HG03442 (cell line): ENCODE data around the gene OR4K5.
"Not testable (repeated sequence)": the region's sequence is repeated elsewhere in the genome, so short reads cannot be mapped to it uniquely, and the experiment has no call there.

Source experiments
- ATAC-seq: cut with Tn5 transposase; IDR thresholded peaks from one replicate; pipeline ENCODE4 v1.9.1; 2021; ENCODE audit warnings: mild to moderate bottlenecking, moderate library complexity; ENCODE audit not compliant: unreplicated experiment

The OR4K5 gene, protein sequence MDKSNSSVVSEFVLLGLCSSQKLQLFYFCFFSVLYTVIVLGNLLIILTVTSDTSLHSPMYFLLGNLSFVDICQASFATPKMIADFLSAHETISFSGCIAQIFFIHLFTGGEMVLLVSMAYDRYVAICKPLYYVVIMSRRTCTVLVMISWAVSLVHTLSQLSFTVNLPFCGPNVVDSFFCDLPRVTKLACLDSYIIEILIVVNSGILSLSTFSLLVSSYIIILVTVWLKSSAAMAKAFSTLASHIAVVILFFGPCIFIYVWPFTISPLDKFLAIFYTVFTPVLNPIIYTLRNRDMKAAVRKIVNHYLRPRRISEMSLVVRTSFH

DNA sequence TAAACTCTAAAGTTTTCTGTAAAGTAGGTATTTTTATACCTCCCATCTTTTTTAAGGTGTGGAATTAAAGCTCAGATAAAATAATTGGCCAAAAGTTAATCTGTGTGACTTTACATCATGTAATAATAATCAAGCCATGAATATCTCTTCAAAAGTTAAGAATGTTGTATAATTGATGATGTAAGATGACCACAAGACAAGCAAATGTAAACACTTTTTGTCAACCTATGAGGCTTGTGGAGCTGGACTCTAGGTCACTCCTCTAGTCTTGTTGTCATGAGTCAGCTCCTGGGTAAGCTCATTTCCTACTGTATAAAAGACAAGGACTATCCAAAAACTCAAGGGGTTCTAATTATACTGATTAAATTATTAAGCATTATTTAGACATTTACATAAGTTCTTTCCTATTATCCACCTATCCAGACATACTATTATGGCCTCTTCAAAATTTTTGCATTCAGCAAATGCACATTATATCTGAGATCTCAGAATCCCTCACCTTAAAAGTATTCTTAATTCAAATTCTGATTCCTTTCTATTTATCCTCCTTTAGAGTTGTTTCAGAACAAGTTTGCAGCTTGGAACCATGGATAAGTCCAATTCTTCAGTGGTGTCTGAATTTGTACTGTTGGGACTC lies at the start of gene OR4K5:
Gene OR4K5 (plus strand): TSS at position 587 of the 637 bp plus-strand sequence. CDS start 0 bp downstream, at position 587.
- ATAC-seq: no peak

- no peak for ATAC-seq
Observed at GRCh38 chr14:19873178-19873577, 47.2 kb upstream of the OR4K5 start.

DNA sequence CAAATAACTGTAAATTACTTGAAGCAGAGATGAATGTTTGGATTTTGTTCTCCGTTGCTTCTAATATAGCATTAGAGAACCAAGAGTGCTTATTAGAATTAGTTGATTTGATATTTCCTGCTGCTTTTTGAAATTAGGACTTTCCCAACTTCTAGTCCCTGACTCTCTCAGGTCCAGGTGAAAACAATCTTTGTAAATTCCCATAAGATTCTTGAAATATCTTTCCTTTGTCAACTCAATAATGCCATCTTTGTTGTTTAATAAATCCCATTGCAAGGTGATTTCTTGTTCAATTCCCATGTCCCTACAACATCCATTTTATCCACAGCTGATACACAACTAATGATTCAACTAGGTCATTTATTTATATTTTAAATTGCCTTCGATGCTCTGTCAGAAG lies 45.6 kb upstream of the OR4K5 start, which contains the start of gene OR4K2:
Gene OR4K2 (plus strand): TSS at position 301 of the 400 bp plus-strand sequence. CDS start 1,126 bp downstream, outside the sequence.
- ATAC-seq: no peak

DNA sequence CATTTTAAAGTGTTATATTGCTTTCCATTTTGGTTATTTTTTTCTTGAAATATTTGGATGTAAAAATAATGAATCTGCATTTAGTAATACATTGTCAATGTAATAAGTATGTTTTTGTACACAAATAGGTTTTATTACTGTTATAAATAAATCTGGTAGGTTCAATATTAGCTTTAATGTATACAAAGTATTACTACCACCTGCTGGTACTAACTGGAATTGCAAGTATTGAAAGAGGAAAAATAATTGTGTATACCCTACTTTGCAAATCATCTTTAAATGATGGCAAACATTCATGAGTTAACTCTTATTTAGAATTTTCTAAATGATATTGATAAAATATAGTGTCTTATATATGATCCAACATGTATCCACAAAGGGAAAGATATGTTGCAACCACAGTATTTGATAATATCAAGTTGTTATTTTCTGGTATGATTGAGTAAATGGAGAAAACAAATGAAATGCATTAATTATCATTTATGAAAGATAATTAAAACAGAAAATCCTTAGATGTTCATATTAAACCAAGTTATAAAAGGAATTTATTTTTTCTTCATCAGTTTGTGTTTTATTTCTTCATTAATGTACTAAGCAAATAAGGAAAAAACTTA lies 42.3 kb upstream of the OR4K5 start:
- ATAC-seq: no peak

DNA sequence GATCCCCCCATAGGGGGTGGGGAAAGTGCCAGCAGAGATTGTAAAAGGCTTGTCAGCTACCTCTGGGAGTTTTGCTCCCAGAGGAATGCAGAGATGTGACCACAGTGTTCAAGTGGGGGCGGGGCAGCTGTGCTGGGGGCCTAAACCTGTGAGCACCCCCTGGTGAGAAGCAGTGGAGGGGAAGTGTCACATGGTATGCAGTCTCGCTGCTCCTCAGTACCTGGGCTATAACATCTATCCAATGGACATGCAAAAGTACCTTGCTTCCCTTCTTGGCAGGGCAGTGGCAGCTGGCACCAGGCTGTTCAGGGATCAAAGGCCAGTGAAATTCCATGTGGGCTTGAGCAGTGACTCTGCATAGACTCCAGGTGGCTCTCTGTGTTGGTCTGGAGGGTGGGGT lies 25.1 kb upstream of the OR4K5 start:
- ATAC-seq: no peak

GRCh38 chr14:19900999-19901398 lies 19.4 kb upstream of the OR4K5 start:
- no peak for ATAC-seq

DNA sequence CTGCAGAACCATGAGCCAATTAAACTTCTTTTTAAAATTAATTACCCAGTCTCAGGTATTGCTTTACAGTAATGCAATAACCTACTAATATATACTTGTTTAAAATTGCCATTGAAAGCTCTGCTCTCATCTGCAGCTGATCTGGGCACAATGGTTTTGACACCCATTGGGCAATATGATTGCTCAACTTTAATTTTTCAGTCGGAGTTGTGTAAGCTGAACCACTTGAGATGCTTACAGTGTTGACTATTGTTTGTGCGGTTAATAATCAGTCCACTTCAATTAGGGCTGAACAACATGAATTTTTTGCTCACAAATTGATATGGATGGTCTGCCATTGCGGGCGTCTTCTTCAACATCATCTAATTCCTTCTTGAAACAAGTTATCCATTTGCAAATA lies 18.0 kb upstream of the OR4K5 start:
- ATAC-seq: no peak

DNA sequence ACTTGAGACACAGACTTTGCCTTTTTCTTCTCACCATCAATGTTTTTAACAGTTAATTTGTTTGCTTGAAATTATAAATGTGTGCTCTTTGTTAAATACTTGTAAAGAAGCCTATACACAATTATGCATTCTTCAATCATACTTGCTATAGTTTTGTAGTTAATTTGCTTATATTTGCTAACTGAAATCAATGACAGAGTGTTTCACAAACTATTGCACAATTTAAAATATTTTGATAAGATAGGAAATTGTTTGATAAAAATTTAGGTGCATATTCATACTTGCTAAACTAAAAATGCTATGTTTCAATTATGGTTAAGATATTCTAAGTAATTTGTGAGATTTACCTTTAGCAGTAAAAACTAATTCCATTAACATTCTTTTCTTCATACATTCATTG lies 13.7 kb upstream of the OR4K5 start:
- no peak for ATAC-seq

DNA sequence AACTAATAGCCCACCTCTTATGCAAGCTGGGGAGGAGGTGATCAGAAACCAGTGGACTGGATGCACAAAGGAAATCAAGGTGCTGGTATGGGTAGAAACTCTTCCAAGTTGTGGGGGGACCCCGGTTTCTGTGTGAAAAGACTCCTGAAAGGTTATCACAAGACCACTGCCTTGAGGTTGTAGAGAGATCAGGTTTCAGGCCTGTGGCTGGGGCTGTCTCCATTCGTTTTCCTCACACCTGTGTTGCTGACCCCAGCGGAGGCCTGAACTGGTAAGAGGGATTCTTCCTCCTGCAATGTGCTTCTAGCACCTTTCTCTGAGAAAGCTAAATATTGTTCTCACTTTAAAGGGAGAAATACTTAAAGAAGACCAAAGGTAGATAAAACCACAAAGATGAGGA lies 9.3 kb upstream of the OR4K5 start:
- no peak for ATAC-seq

- ATAC-seq: no peak
Observed at GRCh38 chr14:19917243-19917642, 3.2 kb upstream of the OR4K5 start.

DNA sequence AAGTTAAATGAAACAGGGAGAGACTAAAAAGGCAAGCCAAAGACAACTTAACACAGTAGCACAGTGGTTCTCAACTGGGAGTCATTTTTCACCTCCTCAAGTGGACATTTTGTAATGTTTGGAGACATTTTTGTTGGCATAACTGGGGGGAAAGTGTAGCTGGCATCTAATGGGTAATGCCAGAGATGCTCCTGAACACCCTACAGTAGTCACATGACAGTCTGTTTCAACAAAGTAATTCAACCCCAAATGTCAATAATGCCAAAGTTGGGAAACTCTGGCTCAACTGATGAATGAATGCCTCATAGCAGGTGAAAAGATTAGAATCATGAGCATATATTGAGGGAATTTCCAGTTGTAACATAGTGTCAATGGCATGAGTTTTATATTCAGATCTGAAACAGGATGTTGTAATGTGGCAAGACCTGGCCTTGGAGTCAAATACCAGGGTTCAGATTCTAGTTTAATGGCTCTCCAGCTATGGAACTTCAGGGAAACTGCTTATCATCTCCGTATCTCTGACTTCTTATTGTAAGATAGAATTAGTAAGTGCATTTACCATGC lies 2.4 kb upstream of the OR4K5 start:
- ATAC-seq: no peak

DNA sequence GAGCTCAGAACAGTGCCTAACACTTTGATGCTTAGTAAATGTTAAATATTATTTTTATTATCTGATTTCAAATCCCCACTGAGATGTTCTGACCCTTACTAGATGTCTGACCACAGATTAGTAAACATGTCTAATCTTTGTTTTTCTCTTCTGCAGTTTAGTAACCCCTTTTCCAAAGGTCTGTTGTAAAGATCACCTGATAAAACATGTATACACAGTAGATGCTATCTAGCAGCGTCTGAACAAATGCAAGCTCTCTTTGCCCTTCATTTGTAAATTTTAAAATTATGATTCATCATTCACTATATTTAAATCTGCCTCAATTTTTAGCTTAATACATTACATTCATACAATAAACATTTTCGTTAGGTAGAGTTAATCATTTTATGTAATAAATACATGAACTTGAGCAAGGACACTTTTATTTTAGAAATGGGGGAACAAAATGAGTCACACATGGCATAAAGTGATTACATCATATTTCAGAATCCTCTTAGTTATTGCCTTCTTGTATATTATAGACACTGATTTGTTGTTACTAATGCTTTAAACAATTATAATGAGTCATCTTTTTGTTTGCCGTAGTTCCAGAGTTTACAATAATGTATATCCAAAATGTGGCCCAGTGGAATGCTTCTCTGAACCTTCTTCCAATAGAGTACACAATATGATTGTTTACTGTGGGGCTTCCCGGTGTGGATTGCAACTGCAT lies 1.7 kb upstream of the OR4K5 start:
- no peak for ATAC-seq

DNA sequence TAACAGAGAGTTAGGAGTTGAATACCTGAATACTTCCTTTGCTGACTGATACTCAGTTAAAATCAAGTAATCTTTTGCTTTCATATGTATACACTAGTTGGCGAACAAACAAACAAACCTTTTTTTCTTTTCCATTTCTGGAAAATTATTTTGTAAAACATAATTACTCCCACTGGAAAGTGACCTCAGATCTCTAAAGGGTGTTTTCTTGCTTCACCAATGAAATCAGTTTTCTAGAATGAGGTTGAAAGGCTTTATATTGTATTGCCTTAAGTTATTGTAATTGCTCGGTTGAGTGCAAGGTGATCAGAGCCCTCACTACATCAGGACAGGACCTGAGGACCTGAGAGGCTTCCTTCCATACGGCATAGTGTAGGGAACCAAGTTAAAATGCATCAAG lies 10.2 kb downstream of the OR4K5 start, which contains the start of gene OR4K1:
Gene OR4K1 (plus strand): TSS at position 301 of the 400 bp plus-strand sequence. CDS start 4,750 bp downstream, outside the sequence.
- no peak for ATAC-seq

GRCh38 chr14:19941668-19942067 lies 21.3 kb downstream of the OR4K5 start:
- no peak for ATAC-seq

DNA sequence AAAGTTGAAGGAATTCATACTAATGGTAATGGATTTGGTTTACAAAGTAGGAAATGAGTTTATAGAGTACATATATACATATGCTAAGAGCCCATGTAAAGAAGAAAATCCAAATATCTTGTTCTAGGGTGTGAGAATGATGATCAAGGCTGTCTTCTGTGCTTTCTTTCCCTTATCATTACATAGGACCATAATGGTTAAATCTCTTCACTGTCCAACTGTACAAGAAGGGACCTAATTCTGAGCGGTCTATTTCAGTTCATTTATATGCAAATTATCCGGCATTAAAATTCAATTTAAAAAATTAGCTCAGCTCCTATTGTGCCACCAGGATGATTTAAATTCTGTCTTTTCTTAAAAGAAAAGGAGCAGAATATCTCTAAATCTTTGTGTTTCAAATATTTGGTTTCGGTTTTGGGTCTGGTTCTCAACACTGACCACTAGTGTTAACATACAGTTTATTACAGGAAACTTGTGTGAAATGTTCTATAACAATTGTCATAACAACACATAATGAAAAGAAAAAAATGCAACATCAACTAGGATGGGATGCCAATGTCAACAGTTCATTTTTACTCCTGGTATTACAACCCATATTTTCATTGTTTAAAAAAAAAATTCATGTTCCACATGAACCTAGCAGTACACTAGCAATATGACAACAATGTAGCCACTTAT lies 27.1 kb downstream of the OR4K5 start:
- ATAC-seq: no peak

DNA sequence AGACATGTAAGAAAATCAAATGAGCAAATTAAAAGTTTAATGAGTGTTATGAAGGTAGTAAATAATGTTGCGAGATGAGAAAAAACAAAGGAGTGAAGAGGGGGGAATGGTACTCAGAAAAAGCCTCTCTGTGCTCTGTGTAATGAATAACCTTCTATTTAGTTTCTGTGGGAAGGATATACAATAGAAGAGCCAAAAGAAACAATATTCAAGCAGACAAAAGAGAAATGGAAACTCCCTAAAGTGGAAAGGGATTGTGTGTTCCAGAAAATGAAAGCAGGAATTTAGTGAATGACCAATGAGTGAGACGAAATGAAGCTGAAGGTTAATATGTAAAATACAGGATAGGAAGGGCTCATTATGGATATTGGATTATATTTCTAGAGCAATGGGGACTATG lies 28.8 kb downstream of the OR4K5 start:
- ATAC-seq: no peak

DNA sequence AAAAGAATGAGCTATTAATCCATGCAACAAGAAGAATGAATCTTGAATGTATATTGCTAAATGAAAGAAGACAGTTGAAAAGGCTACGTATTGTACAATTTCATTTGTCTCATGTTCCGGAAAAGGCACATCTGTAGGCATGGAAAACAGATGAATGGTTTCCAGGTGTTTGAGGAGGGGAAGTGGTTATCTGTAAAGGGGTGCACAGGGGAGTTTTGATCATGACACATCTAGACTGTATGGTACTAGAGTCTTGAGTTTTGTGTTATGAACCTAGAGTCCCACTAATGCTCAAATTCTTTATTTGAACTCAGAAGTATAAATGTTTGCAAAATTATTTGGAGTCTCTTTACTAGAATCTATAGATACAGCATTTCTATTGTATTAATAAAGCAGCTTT lies 49.3 kb downstream of the OR4K5 start:
- not testable (repeated sequence) for ATAC-seq
